ENCODE data around the gene NPFFR1.

DNA sequence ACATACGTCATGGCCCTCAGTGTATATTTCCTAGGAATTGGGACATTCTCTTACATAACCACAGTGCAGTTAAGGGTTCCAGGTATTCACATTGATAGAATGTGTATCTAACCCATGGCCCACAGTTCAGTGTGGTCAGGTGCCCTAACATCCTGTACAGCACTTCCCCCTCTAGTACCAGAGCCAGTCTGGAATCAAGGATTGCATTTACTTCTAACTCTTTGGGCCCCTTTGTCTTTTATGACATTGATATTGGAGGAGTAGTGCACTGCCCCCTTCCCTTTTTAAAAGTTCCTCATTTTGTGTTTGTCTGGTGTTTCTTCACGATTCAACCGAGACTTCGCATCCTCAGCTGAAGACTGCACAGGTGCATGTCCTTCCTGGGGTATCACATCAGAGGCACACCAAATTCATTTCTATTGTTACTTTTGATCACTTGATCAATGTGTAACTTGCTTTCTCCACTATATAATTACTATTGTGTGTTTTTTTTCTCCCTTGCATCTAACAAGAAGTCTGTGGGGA lies 22.4 kb upstream of the NPFFR1 start:
- no peak for TF ChIP-seq POLR2AphosphoS5 (IDR thresholded peaks at IDR 0.05; ENCODE audit: borderline replicate concordance, low read depth, low read length)
- no peak for TF ChIP-seq EZH2 (IDR thresholded peaks at IDR 0.05)
- TF ChIP-seq FOXP2 (optimal IDR thresholded peaks at IDR 0.05; ENCODE audit: control extremely low read depth, extremely low read length, insufficient read depth) = no peak
